Erythroblast (primary cell): ENCODE measurements around the gene COL19A1.
A peak's percentile ranks its signal among the peaks of the same experiment; 100 is the strongest.
"Not testable (repeated sequence)": the region's sequence is repeated elsewhere in the genome, so short reads cannot be mapped to it uniquely, and the experiment has no call there.

ENCODE experiments used
- DNase-seq, 2 experiments: peaks; one replicate each; lab custom pipeline; 2025; lab: John Stamatoyannopoulos, UW
- GATA1 ChIP-seq: IDR thresholded peaks from 2 replicates; pipeline ENCODE4 v1.6.1; 2011; ENCODE audit warnings: low read depth, mild to moderate bottlenecking, control low read depth, low read length, moderate library complexity
- POLR2A ChIP-seq: IDR thresholded peaks from 2 replicates; pipeline ENCODE4 v1.6.1; 2011; ENCODE audit warnings: mild to moderate bottlenecking, low read length

Gene COL19A1

DNA sequence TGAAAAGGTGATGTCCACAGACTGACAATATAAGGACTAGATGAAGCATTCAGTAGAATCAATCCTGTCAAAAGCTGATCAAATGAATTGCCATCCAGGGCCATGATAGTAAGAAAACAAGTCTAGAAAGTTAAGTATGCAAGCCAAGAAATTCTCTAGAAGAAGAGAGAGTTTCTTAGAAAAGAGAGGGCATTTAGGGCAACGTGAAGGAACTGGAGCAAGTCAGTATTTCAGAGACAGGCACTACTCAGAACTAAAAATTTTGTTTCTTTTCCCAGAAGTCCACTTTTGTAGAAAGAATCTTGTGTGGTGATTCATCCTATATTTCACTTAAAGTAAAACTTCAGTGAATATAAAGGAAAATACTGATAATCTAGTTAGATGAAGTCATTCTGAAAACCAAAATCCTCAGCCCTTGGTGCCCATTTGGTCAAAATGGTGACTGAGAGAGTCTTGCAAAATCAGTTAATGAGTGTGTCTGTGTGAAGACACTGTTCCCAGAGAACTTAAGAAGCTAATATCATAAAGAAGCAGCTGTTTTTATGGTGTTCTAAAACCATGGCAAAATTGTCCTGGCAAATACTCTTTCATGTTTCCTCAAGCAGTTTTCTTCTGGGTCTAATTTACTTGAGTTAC is 82.2 kb downstream of the COL19A1 start:
- no peak for DNase-seq
- TF ChIP-seq POLR2A (no peak), GATA1 (no peak)

- TF ChIP-seq GATA1: no peak
- TF ChIP-seq POLR2A: no peak
- DNase-seq: no peak
Observed at GRCh38 chr6:69953491-69953890, 87.1 kb downstream of the COL19A1 start.

DNA sequence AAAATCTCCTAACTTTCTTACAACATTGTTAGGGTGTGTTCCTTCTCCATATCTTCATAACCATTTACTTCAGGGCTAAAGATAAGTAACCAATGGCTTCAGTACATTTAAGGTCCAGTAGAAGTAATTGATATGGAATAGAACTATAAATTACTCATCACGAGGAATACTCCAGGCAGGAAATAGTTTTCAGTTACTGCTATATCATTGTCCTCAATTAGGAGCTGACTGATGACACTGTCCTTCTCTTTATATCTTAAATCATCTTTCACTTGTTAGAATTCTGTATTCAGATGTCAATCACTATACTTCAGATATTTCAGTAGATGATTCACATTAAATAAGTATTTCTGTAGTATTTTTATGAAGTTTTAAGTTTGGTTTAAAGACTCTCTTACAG is 88.4 kb downstream of the COL19A1 start:
- no peak for DNase-seq
- TF ChIP-seq GATA1 (no peak), POLR2A (no peak)

- TF ChIP-seq POLR2A (no peak), GATA1 (no peak)
- DNase-seq: no peak
Observed at GRCh38 chr6:69957985-69958559, 91.7 kb downstream of the COL19A1 start.

- TF ChIP-seq GATA1 (no peak), POLR2A (no peak)
- DNase-seq: no peak
Observed at GRCh38 chr6:69958978-69959377, 92.6 kb downstream of the COL19A1 start.

DNA sequence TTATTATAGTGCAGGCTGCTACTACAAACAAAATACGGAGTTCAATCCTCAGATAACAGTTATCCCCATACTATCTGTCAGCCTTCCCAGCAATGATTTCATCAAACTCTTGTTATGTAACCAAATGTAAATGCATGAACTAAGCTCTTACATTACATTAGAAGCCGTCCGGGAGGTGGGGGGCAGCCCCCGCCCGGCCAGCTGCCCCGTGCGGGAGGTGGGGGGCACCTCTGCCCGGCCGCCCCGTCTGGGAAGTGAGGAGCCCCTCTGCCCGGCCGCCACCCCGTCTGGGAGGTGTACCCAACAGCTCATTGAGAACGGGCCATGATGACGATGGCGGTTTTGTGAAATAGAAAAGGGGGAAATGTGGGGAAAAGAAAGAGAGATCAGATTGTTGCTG is 99.6 kb downstream of the COL19A1 start:
- not testable (repeated sequence) for DNase-seq

- DNase-seq: no peak
- TF ChIP-seq GATA1: no peak
- no peak for TF ChIP-seq POLR2A
Observed at GRCh38 chr6:69973138-69973537, 106.8 kb downstream of the COL19A1 start.

DNA sequence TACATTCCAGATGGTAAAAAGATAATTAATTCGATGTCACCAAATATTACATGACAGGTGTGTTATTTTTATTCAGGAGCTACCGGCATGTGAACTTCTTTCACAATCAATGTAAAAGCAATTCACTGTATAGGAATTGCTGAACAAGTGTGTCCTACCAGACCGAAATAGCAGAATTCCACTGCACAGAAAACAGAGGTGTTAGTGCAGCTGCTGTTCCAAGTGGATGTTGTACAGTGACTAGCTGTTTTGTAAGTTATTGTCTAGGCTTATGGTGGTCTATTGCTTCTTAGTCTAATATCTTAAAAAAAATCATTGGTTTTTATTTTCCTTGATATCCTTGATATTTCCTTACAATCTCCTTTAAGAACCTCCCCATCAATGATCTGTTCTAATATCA is 107.4 kb downstream of the COL19A1 start:
- DNase-seq: no peak
- TF ChIP-seq POLR2A (no peak), GATA1 (no peak)

- DNase-seq: peak in 1 of 2 experiments; percentile 2
- no peak for TF ChIP-seq POLR2A
- no peak for TF ChIP-seq GATA1
Observed at GRCh38 chr6:69974193-69974592, 107.8 kb downstream of the COL19A1 start.

GRCh38 chr6:69976591-69977090 is 110.3 kb downstream of the COL19A1 start:
- DNase-seq: no peak
- TF ChIP-seq GATA1 (no peak), POLR2A (no peak)

DNA sequence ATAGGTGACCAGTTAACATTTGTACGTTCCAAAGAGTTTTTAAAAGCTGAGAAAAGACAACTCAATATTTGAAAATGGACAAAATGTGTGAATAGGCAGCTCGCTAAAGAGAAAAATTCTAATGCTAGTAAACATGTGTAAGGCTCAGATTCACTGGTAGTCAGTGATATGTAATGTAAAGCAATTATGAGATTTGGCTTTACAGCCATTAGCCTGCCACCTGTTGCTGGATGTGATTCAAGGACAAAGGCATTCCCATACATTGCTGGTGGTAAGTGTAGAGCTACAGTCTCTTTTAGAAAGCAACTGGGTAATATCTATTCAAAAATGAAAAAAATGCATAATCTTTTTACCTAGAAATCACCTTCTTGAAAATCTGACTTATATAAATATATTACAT is 114.3 kb downstream of the COL19A1 start:
- no peak for DNase-seq
- TF ChIP-seq GATA1 (no peak), POLR2A (no peak)

GRCh38 chr6:69984506-69984905 is 118.2 kb downstream of the COL19A1 start:
- no peak for DNase-seq
- no peak for TF ChIP-seq GATA1
- no peak for TF ChIP-seq POLR2A

DNA sequence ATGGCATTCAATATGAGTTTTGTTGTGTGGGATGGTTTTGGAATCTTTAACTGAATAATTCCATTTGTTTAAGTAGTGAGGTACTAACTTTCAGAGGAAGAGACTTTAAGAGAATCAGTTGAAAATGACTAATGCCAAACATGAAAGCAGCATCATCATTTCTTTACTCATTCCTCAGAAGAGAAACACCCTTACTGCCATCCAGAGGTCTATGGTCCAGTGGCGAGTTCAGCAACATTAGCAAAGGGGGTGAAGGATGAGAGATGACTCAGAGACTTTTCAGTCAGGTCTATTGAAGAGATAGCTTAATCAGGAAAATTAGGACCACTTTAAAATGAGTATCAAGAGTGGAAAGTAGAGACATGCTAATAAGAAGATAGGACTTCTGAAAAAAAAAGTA is 118.8 kb downstream of the COL19A1 start:
- TF ChIP-seq POLR2A: no peak
- no peak for TF ChIP-seq GATA1
- DNase-seq: no peak

DNA sequence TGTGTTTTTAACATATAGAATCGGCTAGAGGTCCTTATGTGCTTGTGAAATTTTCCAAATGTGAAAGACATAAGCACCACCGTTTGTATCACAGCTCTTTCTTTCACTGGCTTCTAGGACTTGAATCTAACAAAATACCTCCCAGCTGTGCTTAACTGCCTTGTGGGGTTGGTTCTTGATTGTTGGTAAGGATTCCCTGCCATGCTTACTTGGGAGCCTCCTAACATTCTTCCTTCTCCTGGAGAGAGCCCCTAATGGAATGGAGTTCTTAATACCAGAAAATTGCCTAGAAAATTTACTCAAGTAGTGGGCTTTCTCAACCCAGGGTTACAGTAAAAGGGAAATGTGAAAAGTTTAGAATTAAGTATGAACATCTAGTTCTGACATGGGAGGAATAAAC is 121.2 kb downstream of the COL19A1 start:
- no peak for DNase-seq
- TF ChIP-seq POLR2A (no peak), GATA1 (no peak)

- no peak for TF ChIP-seq GATA1
- no peak for DNase-seq
Observed at GRCh38 chr6:69988458-69989126, 122.2 kb downstream of the COL19A1 start.
